HG03175 (cell line): ENCODE results near the gene GPC2.

Experiments used
- ATAC-seq: cut with Tn5 transposase; IDR thresholded peaks from one replicate; pipeline ENCODE4 v1.9.1; 2021; ENCODE audit warnings: mild to moderate bottlenecking, moderate library complexity; ENCODE audit not compliant: unreplicated experiment

The GPC2 gene

GRCh38 chr7:100126239-100126930 lies 50.8 kb downstream of the GPC2 start:
- ATAC-seq: peak; percentile 4

GRCh38 chr7:100124301-100125230 lies 52.6 kb downstream of the GPC2 start:
- ATAC-seq: no peak

- ATAC-seq: no peak
Observed at GRCh38 chr7:100122568-100122967, 54.6 kb downstream of the GPC2 start.

GRCh38 chr7:100122067-100122466 lies 55.1 kb downstream of the GPC2 start:
- ATAC-seq: no peak

- no peak for ATAC-seq
Observed at GRCh38 chr7:100120733-100121036, 56.5 kb downstream of the GPC2 start.

GRCh38 chr7:100119970-100120732 lies 57.0 kb downstream of the GPC2 start:
- peak; percentile 23 for ATAC-seq
